Middle frontal gyrus (tissue), 1 donor: ENCODE results near the gene GYS2.

Experiments
- DNase-seq: peaks from one replicate; pipeline ENCODE4 v3.0.0-alpha.2; 2015; ENCODE audit warnings: low spot score; ENCODE audit errors: extremely low spot score

The GYS2 gene

DNA sequence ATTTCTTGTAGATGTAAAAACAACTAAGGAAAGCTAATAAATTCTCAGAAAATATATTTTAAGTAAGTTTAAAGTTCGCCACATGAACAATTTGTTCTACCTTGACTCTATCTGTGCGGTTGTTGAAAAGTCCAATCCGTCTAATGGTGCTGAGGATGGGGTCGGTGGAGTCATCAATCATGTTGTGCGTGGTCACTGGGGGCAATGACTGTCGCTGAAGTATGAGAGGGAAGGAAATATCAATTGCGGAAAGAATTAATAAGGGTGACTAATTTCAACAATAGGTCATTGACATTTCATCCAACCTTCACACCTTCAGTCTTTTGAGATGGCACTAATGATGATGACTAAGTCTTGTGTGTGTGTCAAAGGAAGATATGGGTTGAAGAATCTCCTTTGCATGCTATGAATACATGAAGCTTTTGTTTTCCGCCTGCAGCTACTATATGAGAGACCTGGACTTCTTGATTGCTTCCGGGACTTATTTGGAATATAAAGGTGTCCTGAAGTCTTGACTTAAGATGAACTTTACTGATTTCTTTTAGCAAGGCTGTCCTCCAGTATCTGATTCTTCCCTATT lies 46.5 kb downstream of the GYS2 start:
- no peak for DNase-seq

DNA sequence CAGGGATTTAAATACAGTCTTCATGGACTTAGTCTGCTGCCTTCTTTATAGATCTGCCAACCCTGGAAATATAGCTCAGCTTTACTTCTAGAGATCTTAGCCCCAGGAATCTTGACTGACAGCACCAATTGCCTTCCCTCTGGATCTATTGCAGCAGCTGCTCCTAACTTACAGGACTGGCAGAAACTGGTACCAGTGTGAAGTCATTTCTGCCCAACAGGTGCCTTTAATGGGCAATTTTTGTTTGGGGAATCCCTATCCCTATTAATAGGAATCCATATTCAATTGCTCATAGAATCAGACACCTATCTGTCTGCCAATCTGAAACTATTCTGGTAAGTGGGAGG lies 51.3 kb downstream of the GYS2 start:
- no peak for DNase-seq

DNA sequence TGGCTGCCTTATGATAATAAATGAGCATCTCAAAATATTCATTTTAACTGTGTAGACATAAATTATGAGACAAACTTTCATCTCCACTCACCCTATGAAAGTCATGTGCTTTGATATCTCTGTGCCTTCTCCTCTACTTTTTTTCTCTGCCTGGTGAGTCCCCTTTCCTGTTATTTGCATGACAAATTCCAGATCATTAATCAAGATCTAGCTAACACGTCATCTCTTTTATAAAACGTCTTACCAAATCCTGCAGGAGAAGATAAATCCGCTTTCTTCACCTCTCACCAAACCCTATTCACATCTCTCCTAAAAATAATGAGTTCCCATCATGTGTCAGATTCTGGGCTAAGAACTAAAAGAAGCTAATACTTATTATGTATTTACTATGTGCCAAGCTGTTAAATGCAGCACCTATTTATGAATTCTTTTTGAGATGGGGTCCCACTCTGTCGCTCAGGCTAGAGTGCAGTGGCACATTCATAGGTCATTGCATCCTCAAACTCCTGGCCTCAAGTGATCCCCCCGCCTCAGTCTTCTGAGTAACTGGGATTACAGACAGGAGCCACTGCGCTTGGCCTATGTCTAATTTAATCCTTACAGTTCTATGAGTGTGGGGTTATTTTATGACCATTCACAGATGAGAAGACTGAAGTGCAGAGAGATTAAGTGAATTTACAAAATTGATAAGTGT lies 51.9 kb downstream of the GYS2 start:
- DNase-seq = no peak

DNA sequence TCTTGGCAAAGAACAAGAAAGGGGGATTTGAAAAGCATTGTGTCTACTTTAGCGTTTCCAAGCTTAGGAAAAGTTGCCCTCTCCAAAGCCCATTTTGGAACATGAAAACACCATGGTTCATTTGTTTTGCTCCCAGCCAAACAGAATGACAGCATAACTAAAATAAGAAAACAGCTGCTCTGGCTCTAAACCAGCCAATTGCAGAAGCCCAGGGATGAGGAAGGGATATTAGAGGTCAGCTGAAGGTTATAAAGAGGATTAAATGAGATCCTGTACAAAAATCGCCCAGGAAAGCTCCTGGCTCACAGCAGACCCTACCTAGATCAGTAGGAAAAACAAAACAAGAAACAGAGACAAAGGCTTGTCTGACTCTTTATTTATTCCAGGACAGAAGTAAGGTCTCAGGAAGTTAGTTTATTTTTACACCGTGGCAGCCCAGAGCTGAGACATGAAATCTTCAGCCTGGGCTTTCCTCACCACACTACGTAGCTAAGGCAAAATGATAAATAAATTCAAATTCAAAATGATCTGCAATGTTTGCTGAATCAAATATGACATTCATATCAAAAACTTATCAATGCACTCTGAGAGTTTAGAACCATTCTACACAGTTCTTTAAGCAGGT lies 52.7 kb downstream of the GYS2 start:
- no peak for DNase-seq

DNA sequence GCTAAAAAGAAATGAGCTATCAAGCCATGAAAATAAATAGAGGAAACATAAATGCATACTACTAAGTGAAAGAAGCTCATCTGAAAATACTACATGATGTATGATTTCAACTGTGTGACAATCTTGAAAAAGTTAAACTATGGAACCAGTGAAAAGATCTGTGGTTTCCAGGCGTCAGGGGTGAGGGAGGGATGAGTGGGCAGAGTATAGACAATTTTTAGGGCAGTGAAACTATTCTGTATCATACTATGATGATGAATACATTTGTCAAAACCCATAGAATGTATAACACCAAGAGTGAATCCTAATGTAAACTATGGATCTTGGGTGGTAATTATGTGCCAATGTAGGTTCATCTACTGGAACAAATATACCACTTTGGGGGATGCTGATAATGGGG lies 57.2 kb downstream of the GYS2 start:
- DNase-seq = no peak

DNA sequence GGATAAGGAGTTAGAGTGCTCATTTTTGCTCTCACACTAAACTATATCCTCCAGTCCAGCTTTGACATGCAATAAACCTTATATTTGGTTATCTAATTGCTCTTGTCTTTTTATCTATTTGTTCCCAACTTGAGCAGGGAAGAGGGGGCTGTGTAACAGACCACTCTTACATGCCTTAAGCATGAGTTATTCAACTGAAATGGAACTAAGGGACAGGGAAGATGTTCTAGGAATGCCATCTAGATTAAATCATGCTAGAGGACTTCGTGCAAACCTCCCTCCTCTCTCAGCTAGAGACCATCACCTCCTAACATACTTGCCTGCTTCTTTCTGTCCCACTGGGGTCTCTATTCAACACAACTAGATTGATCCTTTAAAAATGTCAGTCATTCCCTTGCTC lies 57.9 kb downstream of the GYS2 start:
- DNase-seq = no peak

DNA sequence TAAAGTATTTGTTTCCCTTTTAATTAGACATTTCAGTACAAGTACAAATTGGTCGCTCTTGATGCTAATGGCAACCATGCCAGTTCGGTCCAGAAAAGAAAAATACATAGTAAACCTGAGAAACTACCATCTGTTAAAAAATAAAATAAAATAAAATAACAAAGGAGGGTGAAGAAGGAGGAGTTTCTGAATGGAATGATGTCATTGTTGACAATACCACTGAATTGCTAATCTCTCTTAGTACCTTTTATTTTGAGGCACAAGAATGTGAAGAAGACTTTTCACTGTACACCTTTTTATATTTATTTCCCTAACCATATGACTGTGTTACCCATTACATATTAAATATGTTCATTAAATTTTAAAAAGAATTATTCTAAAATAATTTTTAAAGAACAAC lies 59.1 kb downstream of the GYS2 start:
- DNase-seq = no peak

DNA sequence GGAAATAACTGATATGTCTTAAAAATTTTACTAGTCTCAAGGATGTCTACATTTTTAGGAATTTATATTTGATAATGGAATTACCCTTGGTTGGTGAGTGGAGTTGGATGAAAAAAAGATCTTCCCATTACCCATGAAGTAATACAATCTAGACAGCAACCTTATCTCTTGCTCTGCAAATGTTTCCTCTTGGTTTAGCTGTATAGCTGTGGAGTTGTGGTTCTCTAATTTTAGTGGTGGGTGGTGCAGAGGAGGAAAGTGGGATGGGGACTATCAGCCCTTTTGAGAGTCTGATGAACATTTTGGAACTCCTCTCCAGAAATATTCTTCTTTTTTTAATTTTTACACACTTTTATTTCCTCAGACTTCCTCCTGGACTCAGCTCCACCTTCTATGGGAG lies 61.5 kb downstream of the GYS2 start:
- no peak for DNase-seq

DNA sequence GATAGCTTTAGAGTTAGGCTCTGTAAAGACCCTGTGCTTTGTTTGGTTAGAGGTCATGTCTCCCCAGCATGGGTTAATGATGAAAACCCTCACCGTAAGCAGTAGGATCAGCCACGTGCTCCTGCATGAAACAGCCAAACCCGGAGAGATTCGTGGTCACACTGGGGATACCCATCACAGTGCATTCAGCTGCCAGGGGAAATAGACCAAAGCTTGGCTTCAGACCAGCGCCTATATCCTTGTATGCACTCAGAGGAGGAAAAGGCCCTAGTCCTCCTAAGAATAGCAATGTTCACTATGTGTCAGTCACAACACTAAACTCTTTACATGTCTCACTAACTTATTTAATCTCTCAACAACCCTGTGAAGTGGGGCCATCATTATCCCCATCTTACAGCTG lies 62.2 kb downstream of the GYS2 start:
- no peak for DNase-seq

DNA sequence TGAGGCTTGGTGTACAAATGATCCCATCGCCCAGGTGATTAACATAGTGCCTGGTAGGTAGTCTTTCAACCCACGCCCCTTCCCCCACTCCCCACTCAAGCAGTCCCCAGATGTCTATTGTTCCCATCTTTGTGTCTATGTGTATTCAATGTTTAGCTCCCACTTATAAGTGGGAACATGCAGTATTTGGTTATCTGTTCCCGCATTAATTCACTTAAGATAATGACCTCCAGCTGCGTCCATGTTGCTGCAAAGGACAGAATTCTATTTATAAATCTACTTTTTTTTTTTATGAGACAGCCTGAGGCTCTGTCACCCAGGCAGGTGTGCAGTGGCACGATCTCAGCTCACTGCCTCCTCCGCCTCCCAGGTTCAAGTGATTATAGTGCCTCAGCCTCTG lies 62.9 kb downstream of the GYS2 start:
- no peak for DNase-seq

DNA sequence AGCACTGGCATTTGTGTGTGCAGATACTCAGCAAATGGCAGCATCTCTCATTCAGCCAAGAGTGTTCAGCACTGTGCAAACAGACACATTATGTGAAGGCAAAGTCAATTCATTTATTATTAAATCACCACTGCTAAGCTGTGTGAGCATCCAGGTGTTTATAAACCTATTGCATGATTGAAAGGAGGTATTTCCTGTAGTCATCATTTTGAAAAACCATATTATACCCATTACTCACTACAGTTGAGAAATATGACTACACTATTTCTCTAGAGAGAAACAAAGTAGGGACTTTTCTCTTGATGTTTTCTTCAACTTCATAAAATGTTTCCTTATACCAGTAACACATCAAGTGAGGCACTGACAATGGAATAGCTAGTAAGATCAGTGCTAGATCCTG lies 64.8 kb downstream of the GYS2 start:
- no peak for DNase-seq

DNA sequence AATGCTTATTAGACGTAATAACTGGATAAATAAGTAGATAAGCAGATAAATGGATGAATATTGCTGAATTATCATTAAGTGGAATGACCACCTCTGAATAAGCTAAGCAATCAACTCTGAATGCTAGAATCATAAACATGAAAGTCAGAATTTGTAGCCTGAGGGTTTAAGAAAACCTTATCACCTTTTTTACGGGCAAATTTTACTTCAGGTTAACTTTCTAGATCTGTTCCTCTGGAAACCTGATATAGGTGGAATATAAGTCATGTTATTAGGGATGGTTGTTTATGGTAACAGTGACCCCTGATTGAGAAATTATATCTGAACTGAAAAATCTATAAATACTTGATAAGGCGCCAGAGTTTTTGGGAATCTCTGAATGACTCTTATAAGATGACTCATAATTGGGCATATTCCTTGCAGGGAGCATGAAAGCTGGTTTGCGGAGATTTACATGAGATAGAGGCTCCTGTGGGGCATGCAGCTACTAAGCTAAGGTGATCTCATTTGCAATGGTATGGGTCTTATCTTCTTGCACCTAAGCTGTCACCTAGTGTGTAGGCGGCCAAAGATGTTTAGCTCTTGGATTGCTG lies 66.5 kb downstream of the GYS2 start:
- DNase-seq = no peak

DNA sequence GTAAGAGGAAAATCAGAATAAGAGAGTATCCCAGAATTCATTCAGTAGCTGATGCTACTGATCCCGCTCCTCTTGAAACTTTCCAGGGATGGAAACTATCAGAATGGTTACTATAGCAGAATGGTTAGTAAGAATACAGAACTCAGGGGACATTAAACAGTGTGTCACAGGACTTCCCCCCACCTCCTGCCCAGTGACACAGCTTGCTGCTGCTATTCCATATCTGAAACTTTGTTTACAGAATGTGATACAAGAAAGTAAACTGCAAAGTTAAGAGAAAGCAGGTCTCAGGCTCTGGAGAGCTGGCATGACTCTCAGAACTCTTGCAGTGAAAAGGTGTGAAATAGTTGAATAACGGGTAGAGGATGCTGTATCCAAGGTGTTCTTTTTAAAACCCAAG lies 75.2 kb downstream of the GYS2 start:
- DNase-seq = no peak

DNA sequence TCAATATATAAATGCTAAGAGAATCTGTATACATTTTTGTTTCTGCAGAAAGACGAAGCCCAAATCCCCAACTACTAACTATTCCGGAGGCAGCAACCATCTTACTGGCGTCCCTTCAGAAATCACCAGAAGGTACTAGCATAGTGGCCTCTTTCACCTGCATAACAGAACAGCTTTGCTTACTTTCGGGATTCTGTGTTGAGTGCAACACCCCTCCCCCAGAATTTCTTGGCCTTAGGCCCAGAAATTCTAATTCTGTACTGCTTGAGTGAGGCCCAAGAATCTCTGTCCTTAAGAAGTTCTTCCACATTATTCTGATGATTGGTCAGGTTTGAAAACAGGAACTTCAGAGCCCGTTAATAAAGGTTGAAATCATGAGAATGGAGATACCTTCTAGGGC lies 75.7 kb downstream of the GYS2 start:
- DNase-seq = no peak

DNA sequence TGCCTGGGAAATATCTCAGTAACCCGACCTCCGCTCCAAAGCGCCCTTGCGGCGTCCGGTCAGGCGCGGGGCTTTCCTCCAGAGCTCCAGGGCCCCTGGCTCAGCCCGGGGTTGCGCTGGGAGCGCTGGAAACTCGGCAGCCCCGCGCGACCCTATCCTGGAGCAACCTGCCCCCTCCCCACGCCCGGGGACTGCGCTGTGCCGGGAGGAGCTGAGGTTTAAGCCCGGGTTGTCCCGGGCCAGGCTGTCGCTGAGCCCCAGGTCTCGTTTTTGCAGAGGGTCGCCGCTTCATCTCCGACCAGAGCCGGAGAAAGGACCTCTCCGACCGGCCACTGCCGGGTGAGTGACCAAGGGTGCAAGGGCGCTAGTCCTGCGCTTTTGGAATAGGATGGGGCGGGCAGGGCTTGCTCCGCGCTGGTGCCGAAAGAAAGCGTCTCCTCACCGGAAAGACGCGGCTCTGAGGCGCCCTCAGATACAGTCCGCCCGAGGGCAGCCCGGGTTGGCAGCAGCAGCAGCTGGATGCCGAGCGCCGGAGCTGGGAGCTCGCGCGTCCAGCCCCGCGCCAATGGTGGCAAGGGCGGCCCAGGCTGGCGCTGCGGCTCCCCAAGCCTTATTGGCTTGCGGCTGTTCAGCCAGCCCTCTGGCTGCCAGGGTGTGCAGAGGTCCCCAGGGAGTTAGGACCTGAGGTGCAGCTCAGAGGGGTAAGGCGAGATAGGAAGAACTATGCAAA lies 77.0 kb downstream of the GYS2 start:
- peak; percentile 17 for DNase-seq

DNA sequence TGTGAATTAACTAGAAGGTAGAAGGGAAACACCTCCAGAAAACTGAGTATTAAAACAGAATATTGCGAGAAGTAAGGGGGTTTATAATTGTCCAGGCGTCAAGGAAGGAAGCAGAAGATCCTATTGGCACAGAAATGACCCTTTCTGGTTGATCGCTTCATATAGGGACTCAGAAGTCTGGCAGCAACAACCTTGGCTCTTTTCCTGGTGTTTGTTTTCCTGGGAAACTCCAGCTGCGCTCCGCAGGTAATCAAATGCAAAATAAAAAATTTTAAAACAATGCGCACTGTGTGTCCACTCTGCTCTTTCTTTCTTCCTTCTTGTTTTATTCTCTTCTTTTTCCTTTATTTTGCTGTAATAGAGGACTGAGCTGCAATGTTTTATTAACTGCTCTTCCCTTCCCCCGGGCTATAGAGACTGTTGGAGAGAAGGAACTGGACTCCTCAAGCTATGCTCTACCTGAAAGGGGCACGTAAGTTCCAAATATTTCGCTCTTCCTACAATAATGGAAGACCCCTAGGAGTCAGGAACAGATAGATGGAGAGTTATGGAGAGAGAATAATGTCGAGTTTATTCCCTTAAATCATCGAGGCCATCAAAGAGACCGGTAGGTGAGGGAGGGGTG lies 77.8 kb downstream of the GYS2 start:
- no peak for DNase-seq

DNA sequence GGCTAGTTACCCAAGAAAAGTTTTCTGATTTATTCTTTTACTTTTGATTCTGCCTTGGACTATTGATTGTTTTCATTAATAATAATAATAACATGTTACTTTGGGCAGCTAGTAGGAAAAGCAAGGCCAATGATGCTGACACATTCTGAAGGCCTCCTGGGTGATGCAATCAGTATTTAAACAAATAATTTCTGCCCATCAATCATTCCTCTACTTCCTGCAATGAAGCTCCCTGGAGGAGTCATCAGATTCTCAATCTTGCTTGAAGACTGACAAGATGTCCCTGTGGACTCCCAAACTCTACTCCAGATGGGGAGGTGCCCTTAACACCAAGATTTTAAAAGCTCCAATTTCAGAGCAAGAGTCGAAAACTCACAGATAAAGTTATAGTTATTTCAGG lies 78.6 kb downstream of the GYS2 start, which contains the start of gene SPX:
SPX (plus strand) TSS at position 244 of the 400 bp plus-strand sequence. CDS start 177 bp downstream, outside the sequence.
- no peak for DNase-seq

DNA sequence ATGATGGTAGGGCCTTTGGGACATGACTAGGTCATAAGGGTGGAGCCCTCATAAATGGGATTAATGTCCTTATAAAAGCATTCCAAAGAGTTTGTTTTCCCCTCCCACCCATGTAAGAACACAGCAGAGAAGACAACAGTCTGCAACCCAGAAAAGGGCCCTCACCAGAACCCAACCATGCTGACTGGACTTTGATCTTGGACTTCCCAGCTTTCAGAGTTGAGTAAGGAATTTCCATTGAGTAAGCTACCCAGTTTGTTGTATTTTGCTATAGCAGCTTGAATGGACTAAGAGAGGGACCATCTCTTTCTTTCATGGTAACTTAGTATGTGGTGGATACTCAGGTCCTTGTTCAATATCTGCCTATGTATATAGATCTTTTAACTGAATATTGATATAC lies 81.5 kb downstream of the GYS2 start:
- no peak for DNase-seq

DNA sequence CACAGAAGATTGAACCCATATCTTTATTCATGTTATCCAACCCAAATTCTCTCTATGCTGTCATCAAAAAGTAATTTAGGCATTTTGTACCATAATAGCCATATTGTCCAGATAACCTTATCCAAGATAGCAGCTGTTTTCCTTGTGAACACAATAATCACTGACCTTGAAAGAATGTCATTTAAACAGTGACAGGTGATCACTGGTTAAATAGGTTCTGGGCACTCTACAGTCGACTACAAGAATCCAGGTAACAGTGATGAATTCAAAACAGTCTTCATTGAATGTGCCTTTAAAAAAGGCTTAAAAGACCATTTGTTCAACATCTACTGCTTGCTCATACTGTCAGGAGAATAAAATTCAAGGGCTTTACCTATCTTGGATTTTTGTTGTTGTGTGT lies 83.1 kb downstream of the GYS2 start:
- no peak for DNase-seq

DNA sequence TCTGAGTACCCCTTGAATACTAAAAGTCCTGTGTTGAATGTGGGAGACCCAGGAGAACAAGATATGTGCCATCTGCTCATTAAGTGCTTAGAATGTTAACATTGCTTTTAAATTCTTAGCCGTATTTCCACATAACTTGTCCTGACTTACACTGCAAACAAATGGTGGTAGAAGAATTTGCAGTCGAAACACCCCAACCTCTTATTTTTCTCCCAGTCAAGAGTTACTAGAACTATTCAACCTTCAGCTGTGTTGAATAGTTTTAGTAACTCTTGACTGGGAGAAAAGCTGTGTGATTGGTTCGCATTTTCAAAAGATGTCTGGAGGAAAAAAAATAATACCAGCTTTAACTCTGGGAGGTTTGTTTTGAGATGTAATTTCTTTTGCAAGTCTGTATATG lies 86.2 kb downstream of the GYS2 start:
- DNase-seq = no peak

DNA sequence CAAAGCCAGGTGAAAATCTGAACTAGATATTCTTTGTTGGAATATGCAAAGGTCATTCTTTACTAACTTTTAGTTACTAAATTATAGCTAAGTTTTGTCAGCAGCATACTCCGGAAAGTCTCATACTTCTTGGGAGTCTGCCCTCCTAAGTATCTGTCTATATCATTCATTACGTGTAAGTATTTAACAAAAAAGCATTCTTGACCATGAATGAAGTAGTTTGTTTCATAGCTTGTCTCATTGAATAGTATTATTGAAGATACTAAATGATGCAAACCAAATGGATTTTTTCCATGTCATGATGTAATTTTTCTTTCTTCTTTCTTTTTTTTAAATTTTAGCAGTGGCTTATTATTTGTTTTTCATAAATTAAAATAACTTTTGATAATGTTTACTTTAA lies 88.4 kb downstream of the GYS2 start:
- DNase-seq = no peak

DNA sequence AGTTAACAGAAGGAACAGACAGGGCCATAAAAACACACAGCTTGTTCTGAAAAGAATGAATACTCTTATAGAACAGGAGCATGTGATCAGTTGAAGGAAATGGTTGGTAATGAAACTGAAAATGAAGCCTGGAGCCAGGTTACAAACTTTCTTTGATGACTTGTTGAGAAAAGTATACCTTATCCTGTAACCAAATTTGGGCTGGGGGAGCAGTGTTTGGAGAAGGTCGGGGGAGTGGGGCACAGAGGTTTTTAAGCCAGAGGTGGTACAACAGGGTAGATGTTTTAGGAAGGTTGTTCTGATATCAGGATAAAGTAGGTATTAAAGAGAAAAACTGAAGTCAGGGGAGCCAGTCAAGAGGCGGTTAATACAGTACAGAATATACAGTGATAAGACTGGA lies 94.9 kb downstream of the GYS2 start:
- no peak for DNase-seq
